GM19239 (cell line): ENCODE data around the gene STAT6.
A peak's percentile ranks its signal among the peaks of the same experiment; 100 is the strongest.
"Not testable (repeated sequence)": the region's sequence is repeated elsewhere in the genome, so short reads cannot be mapped to it uniquely, and the experiment has no call there.

Source experiments
- DNase-seq: peaks from one replicate; pipeline ENCODE4 v3.0.0; 2011; ENCODE audit warnings: low spot score; ENCODE audit not compliant: insufficient read length
- FAIRE-seq: peaks from 2 replicates; lab custom pipeline; 2011; peaks lifted over from hg19 to GRCh38; lab: Jason Lieb, UNC

The STAT6 gene

DNA sequence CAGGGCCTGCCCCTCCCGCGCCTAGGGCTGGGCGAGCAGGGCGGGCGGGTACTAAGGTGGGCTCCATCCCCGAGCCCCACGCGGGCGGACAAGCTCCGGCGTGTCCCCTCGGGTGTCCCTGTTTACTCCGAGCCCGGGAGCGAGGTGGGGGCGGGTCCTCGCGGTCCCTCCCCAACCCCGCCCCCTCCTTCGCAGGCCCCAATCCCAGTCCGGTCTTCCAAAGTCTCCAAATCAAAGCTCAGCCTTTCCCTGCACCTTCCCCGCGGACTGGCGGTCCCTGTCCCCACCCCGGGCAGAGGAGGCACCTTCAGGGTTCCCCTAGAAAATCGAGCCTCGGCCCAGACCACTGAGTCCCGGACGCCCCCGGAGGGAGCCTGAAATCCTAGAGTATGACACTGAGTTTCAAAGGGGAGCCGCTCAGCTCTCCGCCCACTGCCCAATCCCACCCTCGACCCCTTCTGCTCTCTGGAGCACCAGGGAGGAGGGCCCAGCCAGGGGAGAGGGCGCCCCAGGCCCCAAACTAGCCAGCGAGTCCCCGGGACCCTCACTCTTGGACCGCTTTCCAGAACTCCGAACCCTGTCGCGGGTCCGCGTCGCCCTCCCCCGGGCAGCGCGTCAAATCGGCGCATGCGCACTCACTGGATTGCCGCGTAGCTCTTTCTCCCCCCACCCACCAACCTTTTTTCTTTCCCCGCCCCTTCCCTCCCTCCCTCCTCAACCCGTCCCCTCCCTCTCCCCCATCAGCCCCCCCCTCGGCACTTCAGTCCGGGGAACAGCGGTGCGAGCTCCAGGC lies 16.8 kb upstream of the STAT6 start, which contains the start of gene LRP1:
LRP1 (plus strand) TSS at position 758 of the 793 bp plus-strand sequence. CDS start 482 bp downstream, outside the sequence.
- peak; percentile 48 for DNase-seq
- peak; percentile 63 for FAIRE-seq

DNA sequence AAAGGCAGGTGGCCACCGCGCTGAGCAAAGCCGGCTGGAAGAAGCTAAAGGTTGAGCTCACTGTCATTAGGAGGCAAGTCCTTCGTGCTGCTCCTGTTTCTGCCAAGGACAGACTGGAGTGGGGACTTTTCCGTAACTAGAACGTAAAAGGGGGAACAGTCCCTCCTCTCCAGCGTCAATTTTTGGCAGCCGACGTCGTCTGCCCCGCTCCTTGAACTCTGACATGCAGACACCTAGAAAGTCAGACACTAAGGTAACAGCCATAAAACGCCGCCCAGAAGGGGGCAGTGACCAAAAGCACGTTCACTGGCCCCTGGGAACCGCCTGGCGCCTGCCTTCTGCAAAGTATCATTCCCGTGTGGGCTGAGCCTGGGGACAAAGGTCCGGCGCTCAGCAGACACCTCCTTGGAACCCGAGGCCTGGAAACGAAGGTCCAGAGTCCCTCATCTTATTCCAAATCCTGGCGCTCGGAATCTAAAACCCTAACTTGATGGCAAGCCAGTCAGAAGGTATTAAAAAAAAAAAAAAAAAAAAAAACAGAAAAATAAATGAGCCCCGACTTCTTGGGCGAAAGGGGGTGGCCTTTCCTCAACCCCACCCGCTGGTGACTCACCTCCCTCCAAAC lies 16.1 kb upstream of the STAT6 start:
- DNase-seq: peak; percentile 43
- FAIRE-seq: peak; percentile 35

DNA sequence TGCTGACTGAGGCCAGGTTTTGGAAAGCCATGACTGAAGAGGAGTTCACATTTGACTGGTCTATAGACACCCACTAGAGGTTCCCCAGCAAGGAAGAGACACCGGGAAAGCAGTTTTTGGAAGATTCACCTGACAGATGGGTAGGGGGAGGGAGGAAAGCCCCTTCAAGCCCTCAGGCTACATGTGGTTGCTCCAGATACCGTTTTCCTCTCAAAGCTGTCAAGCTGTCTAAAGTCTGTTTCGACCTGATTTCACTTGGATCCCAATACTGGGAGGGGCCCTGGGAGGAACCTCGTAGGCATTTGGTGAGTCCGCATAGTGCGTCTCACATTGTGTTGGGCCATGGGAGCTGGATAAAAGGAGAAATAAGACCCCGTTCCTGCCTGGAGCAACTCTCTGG lies 15.4 kb upstream of the STAT6 start:
- no peak for FAIRE-seq
- no peak for DNase-seq

DNA sequence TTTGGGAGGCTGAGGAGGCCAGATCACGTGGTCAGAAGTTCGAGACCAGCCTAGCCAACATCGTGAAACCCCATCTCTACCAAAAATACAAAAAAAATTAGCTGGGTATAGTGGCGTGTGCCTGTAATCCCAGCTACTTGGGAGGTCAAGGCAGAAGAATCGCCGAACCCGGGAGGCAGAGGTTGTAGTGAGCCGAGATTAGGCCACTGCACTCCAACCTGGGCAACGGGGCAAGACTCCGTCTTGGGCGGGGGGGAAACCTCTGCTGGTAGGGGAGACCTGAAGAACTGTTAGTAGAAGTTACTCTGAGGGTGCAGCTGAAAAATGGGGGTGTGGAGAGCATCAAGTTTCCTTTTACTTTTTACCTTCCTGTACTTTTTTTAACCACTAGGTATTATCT lies 14.9 kb upstream of the STAT6 start:
- DNase-seq: no peak

DNA sequence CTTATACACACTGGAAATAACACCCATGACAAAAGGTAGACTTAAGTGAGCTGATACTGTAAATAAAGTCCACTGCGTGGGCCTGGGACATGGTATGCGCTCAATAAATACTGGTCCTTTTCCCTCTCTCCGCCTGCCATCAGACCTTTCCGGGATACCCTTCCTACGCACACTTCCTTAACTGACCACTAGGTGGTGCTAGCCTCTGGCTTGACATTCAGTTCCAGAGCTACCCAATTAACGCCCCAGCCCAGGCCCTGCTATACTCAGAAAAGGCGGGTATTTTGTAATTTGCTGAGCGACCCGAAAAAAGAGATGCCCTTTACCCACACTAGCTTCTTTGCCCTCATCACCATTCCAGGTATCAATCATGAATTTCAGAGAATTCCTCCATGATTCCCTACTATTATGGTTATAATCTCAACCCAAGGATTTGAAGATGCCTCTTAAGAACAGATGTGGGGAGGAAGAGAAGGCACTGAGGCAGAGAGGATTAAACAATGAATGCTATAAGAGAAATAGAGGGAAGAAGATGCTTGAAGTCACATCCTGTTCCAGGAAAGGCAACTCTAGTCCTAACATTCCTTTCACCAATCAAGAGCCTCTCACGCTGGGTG lies 13.2 kb upstream of the STAT6 start:
- peak; percentile 69 for DNase-seq
- FAIRE-seq: peak; percentile 73

More for the DNA sequence above, 14.9 kb upstream of the STAT6 start:
- no peak for FAIRE-seq

DNA sequence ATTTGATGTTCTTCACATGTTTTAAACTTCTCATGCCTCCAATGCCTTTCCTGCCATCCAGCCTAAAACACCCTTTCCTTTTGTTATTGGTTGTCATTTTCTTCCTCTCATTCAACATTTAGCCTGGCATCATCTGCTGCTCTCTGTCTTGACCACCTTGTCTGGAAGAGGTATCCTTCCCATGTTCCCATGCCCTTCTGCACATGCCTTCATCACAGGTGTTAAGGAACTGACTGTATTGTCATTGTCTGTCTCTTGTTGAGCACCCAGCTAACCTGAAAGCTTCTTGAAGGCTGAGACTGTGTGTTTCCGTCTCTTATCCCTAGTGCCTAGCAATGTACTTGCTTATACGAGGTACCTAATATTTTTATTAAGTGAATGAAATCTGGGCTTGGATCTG lies 12.7 kb upstream of the STAT6 start:
- no peak for FAIRE-seq
- DNase-seq: no peak

DNA sequence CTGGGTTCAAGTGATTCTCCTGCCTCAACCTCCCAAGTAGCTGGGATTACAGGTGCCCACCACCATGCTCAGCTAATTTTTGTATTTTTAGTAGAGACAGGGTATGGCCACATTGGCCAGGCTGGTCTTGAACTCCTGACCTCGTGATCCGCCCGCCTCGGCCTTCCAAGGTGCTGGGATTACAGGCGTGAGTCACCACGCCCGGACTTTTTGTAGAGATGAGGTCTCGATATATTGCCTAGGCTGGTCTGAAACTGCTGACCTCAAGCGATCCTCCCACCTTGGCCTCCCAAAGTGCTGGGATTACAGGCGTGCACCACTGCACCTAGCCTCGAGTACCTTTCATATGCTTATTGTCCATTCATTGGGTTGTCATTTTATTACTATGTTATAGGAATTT lies 9.6 kb upstream of the STAT6 start:
- FAIRE-seq, DNase-seq: not testable (repeated sequence)

DNA sequence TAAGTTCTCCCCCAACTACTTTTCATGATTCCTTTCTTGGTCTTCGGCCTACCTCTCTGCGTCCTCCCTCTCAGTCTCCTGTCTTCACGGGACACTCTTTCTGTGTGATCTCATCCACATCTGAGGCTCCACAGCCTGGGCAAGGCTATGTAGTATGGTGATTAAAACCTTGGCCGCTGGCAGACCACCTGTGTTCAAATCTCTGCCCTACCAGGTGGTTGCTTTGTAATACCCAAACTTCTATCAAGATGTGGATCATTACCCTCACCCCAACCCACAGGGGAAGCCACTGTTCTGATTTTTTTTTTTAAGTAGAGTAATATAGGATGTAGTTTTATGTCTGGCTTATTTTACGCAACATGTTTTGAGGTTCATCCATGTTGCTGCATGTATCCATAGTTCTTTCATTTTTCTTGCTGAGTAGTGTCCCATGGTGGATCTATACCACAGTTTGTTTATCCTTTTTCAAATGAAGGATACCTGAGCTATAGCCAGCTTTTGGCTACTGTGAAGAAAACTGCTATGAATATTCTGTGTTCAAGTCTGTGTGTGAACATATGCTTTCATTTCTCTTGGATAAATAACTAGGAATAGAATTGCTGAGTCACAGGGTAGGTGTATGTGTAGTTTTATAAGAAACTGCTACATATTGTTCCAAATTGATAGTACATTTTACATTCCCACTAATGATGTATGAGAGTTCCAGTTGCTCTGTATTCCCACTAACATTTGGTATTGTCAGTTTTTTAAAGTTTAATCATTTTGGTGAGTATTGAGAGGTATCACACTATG lies 8.3 kb upstream of the STAT6 start:
- DNase-seq (no peak), FAIRE-seq (no peak)

DNA sequence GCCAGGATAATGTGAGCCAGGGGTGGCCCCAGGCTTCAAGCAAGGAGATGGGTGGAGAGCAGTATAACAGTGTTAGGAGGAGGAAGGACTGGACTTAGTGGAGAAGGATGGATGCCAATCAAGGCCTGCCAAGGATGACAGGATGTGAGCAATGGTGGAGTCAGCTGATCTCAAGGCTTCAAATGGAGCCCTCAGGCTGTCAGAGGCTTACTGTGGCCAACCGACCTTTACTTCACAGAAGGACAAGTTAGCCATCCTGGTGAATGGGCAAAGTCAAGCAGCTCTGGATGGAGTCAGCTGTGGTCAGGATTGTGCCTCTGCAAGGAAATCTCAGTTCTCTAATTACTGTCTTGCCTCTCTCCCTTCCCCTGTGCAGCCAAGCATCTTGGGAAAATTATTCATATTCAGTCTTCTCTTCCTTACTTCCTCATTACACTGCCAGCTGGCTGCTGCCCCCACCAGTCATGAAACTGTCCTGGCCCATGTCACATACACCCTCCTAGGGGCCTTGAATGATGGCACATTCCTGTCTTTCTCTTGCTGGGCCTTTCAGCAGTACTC lies 7.6 kb upstream of the STAT6 start:
- FAIRE-seq (no peak), DNase-seq (no peak)

DNA sequence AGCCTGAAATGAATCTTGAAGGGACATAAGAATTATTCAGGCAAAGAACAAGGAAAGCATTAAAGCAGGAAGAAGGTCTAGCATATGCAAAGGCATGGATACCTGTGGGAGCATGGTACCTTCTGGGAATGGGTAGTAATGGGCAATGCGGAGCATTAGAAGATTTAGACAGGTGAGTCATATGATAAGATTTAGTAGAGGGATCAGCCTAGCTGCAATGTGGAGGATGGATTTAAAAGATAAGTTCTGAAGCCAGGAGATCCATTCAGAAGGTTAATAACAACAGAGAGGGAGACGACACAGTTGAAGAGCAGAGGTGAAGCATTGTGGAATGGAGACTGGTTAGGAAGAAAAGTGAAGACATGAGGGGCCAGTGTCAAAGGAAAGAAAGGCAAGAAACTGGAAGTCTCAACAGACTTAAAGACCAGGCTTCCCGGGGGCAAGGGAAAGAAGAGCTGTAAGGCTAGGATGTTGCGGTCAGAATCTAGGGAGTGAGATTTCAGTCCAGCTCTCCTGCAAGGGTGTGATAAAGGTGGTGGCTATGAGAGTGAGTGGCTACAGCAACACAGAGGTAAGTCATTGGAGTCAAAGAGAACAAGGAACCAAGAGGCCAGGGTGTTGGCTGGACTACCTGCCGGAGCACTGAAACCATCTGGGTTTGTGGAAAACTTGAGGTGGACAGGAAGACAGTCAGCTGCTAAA lies 5.6 kb upstream of the STAT6 start:
- FAIRE-seq: no peak

DNA sequence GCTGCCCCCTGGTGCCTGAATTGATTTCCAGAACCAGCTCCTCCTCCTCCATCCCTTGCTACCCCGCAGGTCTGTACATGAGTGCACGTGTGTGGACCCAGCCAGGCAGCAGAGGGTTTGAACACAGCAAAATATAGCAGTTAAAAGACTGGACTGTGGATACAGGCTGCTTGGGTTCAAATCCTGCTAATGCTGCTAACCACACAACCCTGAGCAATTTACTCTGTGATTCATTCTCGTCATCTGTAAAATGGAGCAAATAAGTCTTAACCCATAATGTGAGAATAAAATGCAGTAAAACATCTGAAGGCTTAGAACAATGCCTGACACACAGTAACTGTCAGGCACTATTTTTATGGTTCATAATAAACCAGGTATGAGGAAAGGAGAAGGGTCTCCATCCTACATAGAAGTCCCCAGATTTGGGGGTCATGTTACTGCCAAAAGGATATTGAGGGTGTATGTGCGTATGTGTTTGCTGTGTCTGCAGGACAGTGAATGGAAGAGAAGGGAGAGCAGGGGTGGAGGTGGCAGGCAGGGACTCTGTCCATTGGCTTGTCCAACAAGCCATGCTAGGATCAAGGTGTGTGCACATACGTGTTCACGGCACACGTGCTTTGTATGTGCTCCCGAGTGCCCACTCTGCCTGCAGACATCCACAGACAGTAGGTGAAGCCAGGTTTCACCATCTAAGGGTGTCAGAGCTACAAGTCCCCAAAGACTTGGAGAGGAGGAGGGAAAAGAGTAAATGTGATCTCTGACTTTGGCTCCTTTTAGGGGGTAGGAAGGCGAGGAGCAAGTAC lies 1.5 kb upstream of the STAT6 start:
- no peak for FAIRE-seq
- peak; percentile 86 for DNase-seq

More for the DNA sequence above, 5.6 kb upstream of the STAT6 start:
- DNase-seq: no peak

DNA sequence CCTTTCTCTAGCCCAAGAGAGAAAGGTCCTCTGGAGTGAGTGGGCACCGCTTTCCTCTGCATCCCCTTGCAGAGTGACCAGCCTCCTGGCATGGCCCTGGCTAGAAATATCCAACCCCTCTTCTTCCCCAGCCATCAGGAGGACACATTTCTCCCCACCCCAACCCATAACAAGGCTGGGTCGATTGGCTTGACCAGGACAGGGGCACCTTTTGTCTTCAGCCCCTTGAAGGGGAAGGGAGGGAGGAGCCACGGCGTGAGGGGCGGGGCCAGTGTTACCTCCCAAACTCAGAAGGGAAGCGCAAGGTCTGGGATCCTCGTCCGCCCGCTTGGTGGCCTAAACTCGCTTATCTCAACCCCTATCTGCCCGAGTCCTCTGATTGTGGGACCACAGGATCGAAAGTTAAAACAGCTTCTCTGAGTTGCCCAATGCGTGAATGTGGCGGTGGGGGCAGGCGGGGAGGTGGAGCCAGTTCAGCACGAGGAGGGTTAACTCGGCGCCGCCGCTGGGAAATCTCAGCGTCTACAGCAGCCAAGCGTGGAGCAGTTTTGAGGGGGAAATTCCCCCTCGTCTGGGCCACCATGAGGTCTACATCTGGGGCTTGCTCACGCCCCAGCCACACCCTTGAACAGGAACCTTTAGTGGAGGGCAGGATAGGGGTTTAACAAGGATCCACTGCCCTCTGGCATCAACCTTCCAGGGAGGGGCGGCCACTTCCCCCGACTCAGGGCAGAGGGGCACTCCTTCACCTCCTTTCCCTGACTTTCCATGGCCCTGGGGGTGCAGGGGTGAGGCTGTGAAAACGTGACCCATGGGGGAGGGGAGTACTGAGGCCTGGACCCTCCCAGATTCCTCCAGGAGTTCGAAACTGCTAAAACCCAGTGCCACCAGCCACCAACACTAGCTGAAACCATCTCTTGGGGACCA lies 795 bp downstream of the STAT6 start:
- peak; percentile 93 for FAIRE-seq
- DNase-seq: peak; percentile 62

DNA sequence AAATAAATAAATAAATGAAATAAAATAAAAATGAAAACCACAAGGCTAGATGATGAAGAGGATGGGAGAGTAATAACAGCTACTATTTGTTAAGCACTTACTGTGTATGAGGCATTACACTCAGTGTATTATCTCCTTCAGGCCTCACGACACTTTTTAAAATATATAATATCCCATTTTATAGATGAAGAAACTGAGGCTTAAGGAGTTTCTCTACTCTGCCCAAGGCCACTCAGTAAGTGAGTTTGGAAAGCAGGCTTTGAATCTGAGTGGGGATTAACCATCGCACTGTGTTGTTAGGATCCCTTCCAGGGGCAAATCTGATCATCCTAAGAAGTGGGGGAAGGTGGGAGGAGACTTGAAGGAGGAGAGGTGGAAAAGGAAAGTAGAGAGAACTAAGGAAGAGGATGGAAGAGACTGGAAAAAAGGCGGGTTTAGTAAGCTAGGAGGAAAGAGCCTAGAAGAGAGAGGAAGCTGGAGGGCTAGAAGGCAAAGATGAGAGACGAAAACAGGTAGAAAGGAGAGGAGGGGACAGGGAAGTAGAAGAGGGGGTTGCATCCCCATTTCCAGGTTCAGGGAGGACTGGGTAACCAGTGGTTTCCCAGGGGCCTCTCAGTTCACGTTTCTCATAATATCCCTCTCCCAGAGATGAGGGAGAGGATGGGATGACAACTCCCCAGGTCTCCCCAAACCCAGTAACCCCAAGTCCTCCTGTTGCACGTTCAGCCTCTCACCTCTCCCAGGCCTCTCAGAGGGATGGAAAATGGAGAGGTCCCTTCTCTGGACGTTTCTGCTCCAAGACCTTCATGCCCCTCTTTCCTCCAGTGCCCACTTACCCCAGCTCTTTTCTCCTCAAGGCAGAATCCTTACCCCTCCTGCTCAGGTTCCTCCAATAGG lies 1.7 kb downstream of the STAT6 start:
- DNase-seq: no peak
- no peak for FAIRE-seq

DNA sequence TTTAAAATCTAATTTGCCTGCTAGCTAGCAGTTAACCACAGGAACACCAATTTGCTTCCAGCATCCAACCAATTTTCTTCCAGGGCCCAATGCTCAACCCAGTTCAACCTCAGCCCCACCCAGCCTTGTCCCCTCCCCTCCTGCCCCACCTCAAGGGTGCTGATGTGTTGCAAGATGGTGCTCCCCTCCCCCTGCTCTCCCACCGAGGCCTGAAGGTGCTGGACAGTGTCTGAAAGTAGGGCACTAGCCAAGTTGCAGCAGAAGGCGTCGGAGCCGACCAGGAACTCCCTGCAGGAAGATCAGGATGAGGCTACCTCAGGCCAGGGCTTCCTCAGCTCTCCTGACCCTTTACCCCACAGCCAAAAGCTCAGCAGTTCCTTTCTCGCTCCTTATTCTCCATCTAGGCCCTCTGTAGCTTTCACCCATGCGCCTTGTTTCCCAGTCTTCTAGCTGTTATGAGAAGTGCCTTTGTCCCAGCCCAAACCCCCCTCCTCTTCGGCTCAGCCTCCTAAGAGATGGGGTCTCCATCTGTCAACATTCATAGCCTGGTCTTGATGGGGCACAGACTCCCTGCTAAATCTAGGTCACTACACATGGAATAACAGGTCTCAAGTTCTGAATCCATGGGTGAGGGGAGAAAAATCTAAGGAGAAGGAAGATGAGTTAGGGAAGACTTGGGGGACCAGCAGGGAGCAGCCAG lies 3.6 kb downstream of the STAT6 start:
- no peak for DNase-seq
- no peak for FAIRE-seq

DNA sequence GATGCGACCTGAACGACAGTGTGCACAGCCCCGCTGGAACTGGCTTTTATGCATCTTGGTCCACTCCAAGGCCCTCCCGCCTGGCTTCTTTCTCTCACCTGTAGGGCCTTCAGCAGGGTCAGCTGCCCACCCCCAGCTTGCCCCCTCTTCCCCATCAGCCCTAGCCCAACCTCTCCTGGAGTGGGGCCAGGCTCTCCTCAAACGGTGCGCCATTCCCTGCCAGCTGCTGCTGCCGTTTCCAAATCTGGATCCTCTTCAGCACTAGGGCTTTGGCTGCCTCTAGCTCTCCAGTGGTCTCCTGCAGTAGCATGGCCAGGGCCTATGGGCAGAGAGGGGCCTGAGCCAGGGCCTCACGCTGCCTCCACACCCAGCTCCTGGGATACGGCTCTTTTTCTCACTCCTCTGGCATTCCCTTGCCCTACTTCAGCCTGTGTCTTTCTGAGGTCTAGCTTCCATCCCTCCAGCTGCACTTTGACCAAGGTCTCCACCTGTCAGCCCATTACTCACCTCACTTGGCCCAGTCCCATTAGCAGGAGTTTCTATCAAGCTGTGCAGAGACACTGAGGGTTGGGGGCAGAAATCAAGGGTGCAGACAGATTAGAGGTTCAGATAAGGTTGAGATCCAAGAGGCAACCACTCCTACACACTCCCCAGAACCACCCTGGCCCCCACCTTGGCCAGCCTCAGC lies 5.0 kb downstream of the STAT6 start:
- DNase-seq (no peak), FAIRE-seq (no peak)
